Chondrocyte (in vitro differentiated cells): ENCODE results near the gene ARFIP1. TPM values are rescaled to one million over a fixed set of nuclear protein-coding genes. Genes with fewer than 3 reads are reported as not detected.

Source experiments
- DNase-seq: peaks from one replicate; pipeline ENCODE4 v3.0.0; 2021; ENCODE audit warnings: mixed read lengths, low spot score
- H3K27ac Mint-ChIP-seq: one replicate; pipeline ENCODE4 v1.8.0; 2021; ENCODE audit warnings: mild to moderate bottlenecking, moderate library complexity, mixed read lengths; ENCODE audit not compliant: unreplicated experiment
- H3K27me3 Mint-ChIP-seq: 2 replicates; pipeline ENCODE4 v1.8.0; 2021; ENCODE audit warnings: low read depth, mixed read lengths
- H3K36me3 Mint-ChIP-seq: 2 replicates; pipeline ENCODE4 v1.8.0; 2021; ENCODE audit warnings: low read depth, mixed read lengths
- H3K4me1 Mint-ChIP-seq: 2 replicates; pipeline ENCODE4 v1.8.0; 2021; ENCODE audit warnings: low read depth, mild to moderate bottlenecking, mixed read lengths
- H3K4me3 Mint-ChIP-seq: one replicate; pipeline ENCODE4 v1.8.0; 2021; ENCODE audit warnings: mild to moderate bottlenecking, moderate library complexity, mixed read lengths; ENCODE audit not compliant: unreplicated experiment
- H3K9me3 Mint-ChIP-seq: 2 replicates; pipeline ENCODE4 v1.8.0; 2021; ENCODE audit warnings: low read depth, mixed read lengths
- CTCF ChIP-seq: fragments of 200-600 bp; sonication (generic); IDR thresholded peaks from 2 replicates; pipeline ENCODE4 v1.5.0; 2021; ENCODE audit warnings: antibody characterized with exemption, mild to moderate bottlenecking, moderate library complexity
- total RNA-seq: library from RNA; stranded (reverse); gene quantifications from 3 replicates; pipeline ENCODE4 v1.2.1, GENCODE V29; 2021

Gene ARFIP1
- total RNA-seq, 1 donor from 2014 or later = 25.9 TPM

- H3K27me3 Mint-ChIP-seq = no peaks in the 10 kb centered on the region
- peaks cover 38% of the 10 kb centered on the region for H3K4me1 Mint-ChIP-seq
- no peak overlapping the region for H3K4me3 Mint-ChIP-seq
- no peak for TF ChIP-seq CTCF
- H3K9me3 Mint-ChIP-seq = no peaks in the 10 kb centered on the region
- DNase-seq = no peak
- no peaks in the 10 kb centered on the region for H3K36me3 Mint-ChIP-seq
- H3K27ac Mint-ChIP-seq = peak overlapping the region; percentile 23
Observed at GRCh38 chr4:152785639-152786615, 6.2 kb downstream of the ARFIP1 start.

- peak overlapping the region; percentile 23 for H3K27ac Mint-ChIP-seq
- no peaks in the 10 kb centered on the region for H3K27me3 Mint-ChIP-seq
- DNase-seq = no peak
- no peaks in the 10 kb centered on the region for H3K9me3 Mint-ChIP-seq
- H3K4me1 Mint-ChIP-seq = peaks cover 33% of the 10 kb centered on the region
- no peak overlapping the region for H3K4me3 Mint-ChIP-seq
- no peaks in the 10 kb centered on the region for H3K36me3 Mint-ChIP-seq
- no peak for TF ChIP-seq CTCF
Observed at GRCh38 chr4:152786627-152787026, 6.9 kb downstream of the ARFIP1 start.

GRCh38 chr4:152795891-152796290 lies 16.1 kb downstream of the ARFIP1 start:
- no peak overlapping the region for H3K27ac Mint-ChIP-seq
- no peak overlapping the region for H3K4me3 Mint-ChIP-seq

GRCh38 chr4:152803541-152803940 lies 23.8 kb downstream of the ARFIP1 start:
- no peak for TF ChIP-seq CTCF
- H3K4me1 Mint-ChIP-seq = peaks cover 39% of the 10 kb centered on the region
- no peaks in the 10 kb centered on the region for H3K27me3 Mint-ChIP-seq
- DNase-seq = no peak
- peaks cover 3% of the 10 kb centered on the region for H3K36me3 Mint-ChIP-seq
- no peak overlapping the region for H3K4me3 Mint-ChIP-seq
- H3K27ac Mint-ChIP-seq = no peak overlapping the region
- peaks cover 4% of the 10 kb centered on the region for H3K9me3 Mint-ChIP-seq

More at GRCh38 chr4:152795891-152796290, 16.1 kb downstream of the ARFIP1 start:
- DNase-seq = no peak
- peaks cover 16% of the 10 kb centered on the region for H3K4me1 Mint-ChIP-seq
- H3K36me3 Mint-ChIP-seq = no peaks in the 10 kb centered on the region
- TF ChIP-seq CTCF = no peak
- H3K9me3 Mint-ChIP-seq = no peaks in the 10 kb centered on the region
- no peaks in the 10 kb centered on the region for H3K27me3 Mint-ChIP-seq

- no peak for DNase-seq
- TF ChIP-seq CTCF = no peak
- Mint-ChIP-seq H3K4me1 (peaks cover 36% of the 10 kb centered on the region), H3K4me3 (no peak overlapping the region), H3K27ac (no peak overlapping the region), H3K27me3 (no peaks in the 10 kb centered on the region), H3K9me3 (peaks cover 4% of the 10 kb centered on the region), H3K36me3 (peaks cover 3% of the 10 kb centered on the region)
Observed at GRCh38 chr4:152805071-152805650, 25.4 kb downstream of the ARFIP1 start.
